Spinal cord (tissue), 10 donors: Measurements from ENCODE around the gene ELN. TPM values are rescaled to one million over a fixed set of nuclear protein-coding genes. Genes with fewer than 3 reads are reported as not detected.
A peak's percentile ranks its signal among the peaks of the same experiment; 100 is the strongest.

Experiments used
- DNase-seq, 6 donors: peaks; one replicate each; pipeline versions ENCODE4 v3.0.0 to v3.0.0-alpha.2; 2013 to 2015; ENCODE audit warnings: low spot score in 6 of 6, low read depth in 4 of 6
- H3K27ac ChIP-seq: one replicate; pipeline ENCODE4 v1.5.1; 2013; ENCODE audit warnings: low read depth, low read length, control low read depth
- H3K27me3 ChIP-seq: one replicate; pipeline ENCODE4 v1.6.1; 2013; ENCODE audit warnings: low read length; ENCODE audit not compliant: control insufficient read depth, insufficient read depth
- H3K36me3 ChIP-seq: one replicate; pipeline ENCODE4 v1.6.1; 2013; ENCODE audit warnings: low read length; ENCODE audit not compliant: control insufficient read depth, insufficient read depth
- H3K4me1 ChIP-seq: one replicate; pipeline ENCODE4 v1.6.1; 2013; ENCODE audit warnings: low read length; ENCODE audit not compliant: control insufficient read depth, insufficient read depth
- H3K4me3 ChIP-seq: one replicate; pipeline ENCODE4 v1.5.1; 2013; ENCODE audit warnings: low read depth, low read length, control low read depth
- H3K9me3 ChIP-seq: one replicate; pipeline ENCODE4 v1.6.1; 2013; ENCODE audit warnings: low read length; ENCODE audit not compliant: control insufficient read depth, insufficient read depth
- WGBS: methylation state at CpG from one replicate; pipeline ENCODE4 v1.1.5; 2013; ENCODE audit warnings: missing lambda C conversion rate; ENCODE audit not compliant: insufficient coverage; 5-methylcytosine and 5-hydroxymethylcytosine counted together
- polyA plus RNA-seq, 2 donors: library from polyadenylated mRNA; unstranded; fragments of 120-200 nt; gene quantifications; one replicate each; pipeline ENCODE4 v1.2.1, GENCODE V29; 2013; ENCODE audit not compliant: insufficient read length in 2 of 2
- total RNA-seq, 2 donors: library from RNA; depleted of rRNA in 1 of 2; stranded (reverse); fragments of 120-200 nt in 1 of 2; fragments of >200 nt in 1 of 2; gene quantifications; one replicate each; pipeline versions ENCODE4 v1.2.3 to v1.2.4, GENCODE V29; 2013 to 2014
- donor health status: healthy.

The ELN gene
- total and polyA plus RNA-seq, 4 donors: 114 to 287 (median 197) TPM

- peaks cover 72% of the 10 kb centered on the region for H3K4me1 ChIP-seq
- H3K27ac ChIP-seq: peak overlapping the region; percentile 81
- no peak for DNase-seq
These were observed 407 bp downstream of the ELN start for GRCh38 chr7:74028321-74028838.

GRCh38 chr7:74029089-74029785, 1.3 kb downstream of the ELN start:
- Histone ChIP-seq H3K27ac (peak overlapping the region; percentile 42), H3K27me3 (no peaks in the 10 kb centered on the region), H3K4me1 (peaks cover 77% of the 10 kb centered on the region), H3K4me3 (peak overlapping the region; percentile 50), H3K36me3 (peaks cover 4% of the 10 kb centered on the region), H3K9me3 (no peaks in the 10 kb centered on the region)
- no peak for DNase-seq
- 46% methylated on average over 12 of the region's 18 CpGs for WGBS

More at GRCh38 chr7:74028321-74028838, 407 bp downstream of the ELN start:
- Histone ChIP-seq H3K9me3 (no peaks in the 10 kb centered on the region), H3K4me3 (peak overlapping the region; percentile 50), H3K36me3 (no peaks in the 10 kb centered on the region), H3K27me3 (peaks cover 2% of the 10 kb centered on the region)
- WGBS: 37% methylated on average over 12 of the region's 13 CpGs

DNA sequence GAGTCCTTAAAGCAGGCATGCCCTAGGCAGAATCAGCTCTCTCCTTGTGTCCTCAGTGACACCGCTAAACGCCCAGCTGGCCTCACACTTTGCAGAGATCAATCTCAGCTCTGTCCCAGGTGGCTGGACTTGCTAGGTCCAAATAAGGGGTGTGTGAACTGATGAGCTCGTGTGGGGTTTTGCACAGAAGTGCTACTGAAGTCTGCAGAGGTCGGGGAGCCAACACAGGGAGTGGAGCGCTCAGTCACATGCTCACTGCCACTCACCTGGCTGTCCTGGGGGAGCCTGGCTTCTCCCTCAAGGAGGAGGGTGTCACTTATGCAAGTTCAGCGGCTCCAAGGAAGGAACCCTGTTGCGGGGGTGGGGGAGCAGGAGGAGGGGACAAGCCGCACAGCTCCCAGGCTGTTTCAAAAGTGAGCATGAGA, 2.0 kb downstream of the ELN start:
- Histone ChIP-seq H3K4me3 (peak overlapping the region; percentile 50), H3K36me3 (peaks cover 4% of the 10 kb centered on the region), H3K4me1 (peaks cover 83% of the 10 kb centered on the region), H3K27ac (peak overlapping the region; percentile 42), H3K9me3 (no peaks in the 10 kb centered on the region), H3K27me3 (no peaks in the 10 kb centered on the region)
- 31% methylated on average over 4 of the region's 8 CpGs for WGBS
- no peak for DNase-seq

DNA sequence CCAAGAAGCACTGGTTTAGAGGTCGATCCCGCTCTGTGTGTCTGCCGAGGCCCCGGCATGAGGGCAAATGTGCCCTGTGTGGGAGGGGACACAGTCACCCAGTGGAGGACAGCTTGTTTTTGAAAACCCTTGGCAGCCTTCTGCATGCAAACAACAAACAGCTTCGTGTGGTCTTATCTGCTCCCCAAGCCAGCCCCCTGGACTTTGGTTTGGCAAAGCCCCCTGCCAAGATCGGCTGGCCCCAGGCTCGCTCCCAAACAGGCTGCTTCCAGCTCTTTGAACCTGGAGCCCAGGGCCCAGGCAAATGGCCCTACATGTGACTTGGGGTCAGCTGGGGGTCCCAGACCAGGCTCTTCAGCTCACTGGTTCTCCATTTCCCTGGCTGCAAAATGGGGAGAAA, 2.9 kb downstream of the ELN start:
- Histone ChIP-seq H3K9me3 (no peaks in the 10 kb centered on the region), H3K4me1 (peaks cover 83% of the 10 kb centered on the region), H3K27ac (no peak overlapping the region), H3K4me3 (peak overlapping the region; percentile 50), H3K27me3 (no peaks in the 10 kb centered on the region), H3K36me3 (peaks cover 7% of the 10 kb centered on the region)
- DNase-seq: no peak
- 43% methylated on average over 7 of the region's 7 CpGs for WGBS

GRCh38 chr7:74031403-74032190, 3.6 kb downstream of the ELN start:
- no peak overlapping the region for H3K4me3 ChIP-seq
- no peaks in the 10 kb centered on the region for H3K9me3 ChIP-seq
- peaks cover 80% of the 10 kb centered on the region for H3K4me1 ChIP-seq
- 59% methylated on average over 4 of the region's 5 CpGs for WGBS
- peaks cover 14% of the 10 kb centered on the region for H3K36me3 ChIP-seq
- no peaks in the 10 kb centered on the region for H3K27me3 ChIP-seq
- no peak for DNase-seq
- peak overlapping the region; percentile 42 for H3K27ac ChIP-seq

DNA sequence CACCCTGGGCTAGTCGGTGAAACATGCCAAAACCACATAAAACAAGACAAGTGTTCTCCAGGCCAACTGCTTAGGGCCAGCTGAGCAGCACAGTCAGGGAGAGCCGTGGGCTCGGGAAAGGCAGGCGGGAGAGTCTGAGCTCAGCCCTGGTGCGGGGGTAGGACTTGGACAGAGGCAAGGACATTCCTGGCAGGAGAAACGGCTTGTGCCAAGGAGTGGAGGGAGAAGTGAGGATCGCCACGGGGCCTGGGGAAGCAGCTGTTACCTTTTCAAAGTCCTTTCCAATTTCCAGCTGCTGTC, 4.2 kb downstream of the ELN start:
- H3K27me3 ChIP-seq: no peaks in the 10 kb centered on the region
- peak in 3 of 6 donors; percentile 22 to 71 (median 40) for DNase-seq
- peaks cover 18% of the 10 kb centered on the region for H3K36me3 ChIP-seq
- H3K4me1 ChIP-seq: peaks cover 74% of the 10 kb centered on the region
- 10% methylated on average over 5 of the region's 8 CpGs for WGBS
- peak overlapping the region; percentile 42 for H3K27ac ChIP-seq
- no peak overlapping the region for H3K4me3 ChIP-seq
- no peaks in the 10 kb centered on the region for H3K9me3 ChIP-seq

DNA sequence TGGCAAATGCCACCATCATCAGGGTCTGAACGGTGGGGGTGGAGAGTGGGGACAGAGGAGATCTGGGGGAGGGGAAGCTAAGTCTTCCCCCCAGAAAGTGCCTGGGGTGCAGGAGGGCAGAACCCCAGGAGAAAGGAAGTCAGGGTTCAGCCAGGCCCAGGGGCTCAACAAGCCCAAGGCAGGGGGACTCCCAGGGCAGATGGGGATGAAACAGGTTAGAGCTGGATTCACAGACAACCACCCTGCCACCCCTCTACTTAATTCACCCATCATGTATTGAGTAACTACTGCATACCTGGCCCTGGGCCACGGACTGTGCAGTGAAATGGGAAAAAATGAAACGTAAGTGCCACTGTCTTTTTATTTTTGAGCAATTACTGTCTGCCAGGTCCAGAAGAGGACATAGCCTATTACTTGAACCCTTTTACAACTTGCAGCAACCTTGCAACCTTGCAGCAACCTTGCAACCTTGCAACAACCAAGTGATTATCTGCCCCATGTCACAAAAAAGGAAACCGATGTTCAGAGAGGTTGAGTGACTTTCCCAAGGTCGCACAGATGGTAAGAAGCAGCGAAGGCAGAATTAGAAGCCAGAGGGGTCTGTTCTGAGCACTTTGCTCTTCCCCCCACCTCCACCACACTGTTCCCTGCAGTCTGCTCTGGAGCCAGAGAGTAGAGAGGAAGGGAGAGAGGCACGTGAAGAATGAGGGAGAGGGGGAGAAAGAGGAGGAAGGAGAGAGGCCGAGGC, 4.8 kb downstream of the ELN start:
- DNase-seq: no peak
- Histone ChIP-seq H3K4me3 (no peak overlapping the region), H3K4me1 (peaks cover 68% of the 10 kb centered on the region), H3K9me3 (no peaks in the 10 kb centered on the region), H3K36me3 (peaks cover 23% of the 10 kb centered on the region), H3K27ac (peak overlapping the region; percentile 65), H3K27me3 (no peaks in the 10 kb centered on the region)
- WGBS: 67% methylated on average over 6 of the region's 8 CpGs

DNA sequence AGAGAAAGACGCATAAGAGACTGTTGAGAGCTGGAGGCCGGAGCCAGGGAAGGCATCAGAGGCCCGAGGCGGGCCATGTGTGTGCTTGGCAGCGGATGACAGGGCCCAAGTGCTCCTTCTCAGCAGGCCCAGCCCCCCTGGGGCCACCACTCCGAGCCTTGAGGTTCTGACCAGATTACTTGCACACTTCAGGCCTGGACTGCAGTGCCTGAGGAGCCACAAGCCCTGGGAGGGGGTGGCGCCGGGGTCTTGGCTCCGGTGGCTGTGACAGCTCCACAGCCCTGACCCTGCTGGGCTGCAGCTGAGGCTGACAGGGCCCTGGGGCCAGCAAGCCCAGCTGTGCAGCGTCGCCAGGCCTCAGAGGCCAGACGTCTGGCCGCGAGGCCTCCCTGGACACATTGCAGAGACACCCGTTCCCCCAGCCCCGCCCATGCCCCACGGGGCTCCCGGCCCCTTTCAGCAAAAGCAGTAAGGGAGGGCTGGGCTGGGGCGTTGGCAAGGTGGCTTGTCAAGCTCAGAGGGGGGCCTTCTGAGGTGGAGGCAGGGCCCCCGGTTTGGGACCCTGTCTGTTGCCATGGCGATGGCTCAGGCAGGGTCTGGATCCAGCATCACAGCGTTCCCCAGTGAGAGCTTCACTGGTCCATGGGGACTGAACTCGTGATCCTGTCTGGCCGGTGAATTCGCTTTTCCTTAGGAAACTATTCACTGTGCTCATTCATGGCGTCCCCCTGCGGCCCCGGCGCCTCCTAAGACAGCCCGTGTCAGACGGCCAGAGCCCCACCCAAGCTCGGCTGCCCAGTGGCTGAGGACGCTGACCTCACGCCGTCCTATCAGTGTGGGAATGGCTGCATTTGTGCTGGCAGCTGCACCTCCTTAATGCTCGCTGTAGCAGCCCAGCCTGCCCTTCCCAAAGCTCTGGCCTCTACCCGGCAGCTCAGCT, 5.7 kb downstream of the ELN start:
- 15% methylated on average over 36 of the region's 37 CpGs for WGBS
- H3K4me1 ChIP-seq: peaks cover 60% of the 10 kb centered on the region
- H3K27ac ChIP-seq: peak overlapping the region; percentile 65

DNA sequence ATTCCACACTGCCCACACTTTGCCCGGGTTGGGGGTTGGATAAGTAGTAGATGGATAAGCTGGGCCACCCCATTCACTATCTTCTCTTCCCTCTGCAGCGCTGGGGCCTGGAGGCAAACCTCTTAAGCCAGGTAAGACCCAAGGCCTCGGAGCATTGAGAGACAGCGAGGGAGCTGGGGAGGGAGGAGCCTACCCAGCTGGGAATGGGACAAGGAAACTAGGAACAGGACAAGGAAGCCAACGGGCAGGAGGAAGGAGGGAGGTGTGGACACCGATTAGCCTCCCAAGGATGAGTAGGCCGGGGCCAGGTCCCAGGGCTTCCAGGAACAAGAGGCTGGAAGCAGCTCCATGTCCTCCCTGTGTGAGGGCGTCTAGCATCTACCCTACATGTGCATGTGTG, 9.6 kb downstream of the ELN start:
- WGBS: 84% methylated on average over 6 of the region's 8 CpGs
- H3K27me3 ChIP-seq: no peaks in the 10 kb centered on the region
- peaks cover 42% of the 10 kb centered on the region for H3K4me1 ChIP-seq
- DNase-seq: no peak
- H3K27ac ChIP-seq: no peak overlapping the region
- peaks cover 66% of the 10 kb centered on the region for H3K36me3 ChIP-seq
- no peaks in the 10 kb centered on the region for H3K9me3 ChIP-seq
- H3K4me3 ChIP-seq: no peak overlapping the region

More for the DNA sequence above, 5.7 kb downstream of the ELN start:
- Histone ChIP-seq H3K36me3 (peaks cover 32% of the 10 kb centered on the region), H3K9me3 (no peaks in the 10 kb centered on the region), H3K4me3 (no peak overlapping the region), H3K27me3 (no peaks in the 10 kb centered on the region)
- DNase-seq: peak in 4 of 6 donors; percentile 47 to 87 (median 70)
